Osteocyte (in vitro differentiated cells): Measurements from ENCODE around the gene GAL3ST2. TPM values are rescaled to one million over a fixed set of nuclear protein-coding genes. Genes with fewer than 3 reads are reported as not detected.
A peak's percentile ranks its signal among the peaks of the same experiment; 100 is the strongest.

Experiments
- DNase-seq: peaks from one replicate; pipeline ENCODE4 v3.0.0; 2021; ENCODE audit warnings: mixed read lengths; ENCODE audit not compliant: unreplicated experiment; ENCODE audit errors: extremely low spot score
- H3K27ac Mint-ChIP-seq: one replicate; pipeline ENCODE4 v1.8.0; 2021; ENCODE audit warnings: mild to moderate bottlenecking, mixed read lengths; ENCODE audit not compliant: unreplicated experiment
- H3K27me3 Mint-ChIP-seq: one replicate; pipeline ENCODE4 v1.8.0; 2021; ENCODE audit warnings: mixed read lengths; ENCODE audit not compliant: unreplicated experiment
- H3K36me3 Mint-ChIP-seq: one replicate; pipeline ENCODE4 v1.8.0; 2021; ENCODE audit warnings: mixed read lengths; ENCODE audit not compliant: unreplicated experiment
- H3K4me1 Mint-ChIP-seq: one replicate; pipeline ENCODE4 v1.8.0; 2021; ENCODE audit warnings: mixed read lengths; ENCODE audit not compliant: unreplicated experiment
- H3K4me3 Mint-ChIP-seq: one replicate; pipeline ENCODE4 v1.8.0; 2021; ENCODE audit warnings: mild to moderate bottlenecking, moderate library complexity, mixed read lengths; ENCODE audit not compliant: unreplicated experiment
- H3K9me3 Mint-ChIP-seq: one replicate; pipeline ENCODE4 v1.8.0; 2021; ENCODE audit warnings: mixed read lengths; ENCODE audit not compliant: unreplicated experiment
- CTCF ChIP-seq: fragments of 200-600 bp; sonication (generic); IDR thresholded peaks from 2 replicates; pipeline ENCODE4 v1.5.0; 2021; ENCODE audit warnings: antibody characterized with exemption, mild to moderate bottlenecking, moderate library complexity
- total RNA-seq: library from RNA; stranded (reverse); gene quantifications from 2 replicates; pipeline ENCODE4 v1.2.1, GENCODE V29; 2021

GAL3ST2 gene
- total RNA-seq, 1 donor from 2014 or later: 0.48 TPM

- Mint-ChIP-seq H3K27ac (no peak overlapping the region), H3K4me1 (no peaks in the 10 kb centered on the region), H3K27me3 (no peaks in the 10 kb centered on the region), H3K9me3 (no peaks in the 10 kb centered on the region), H3K4me3 (no peak overlapping the region), H3K36me3 (no peaks in the 10 kb centered on the region)
- TF ChIP-seq CTCF: no peak
- no peak for DNase-seq
Observed at GRCh38 chr2:241811952-241812729, 35.5 kb downstream of the GAL3ST2 start.

- no peak overlapping the region for H3K4me3 Mint-ChIP-seq
- no peak for TF ChIP-seq CTCF
- no peaks in the 10 kb centered on the region for H3K27me3 Mint-ChIP-seq
- no peaks in the 10 kb centered on the region for H3K9me3 Mint-ChIP-seq
- H3K27ac Mint-ChIP-seq: no peak overlapping the region
- no peaks in the 10 kb centered on the region for H3K4me1 Mint-ChIP-seq
- DNase-seq: peak; percentile 83
- H3K36me3 Mint-ChIP-seq: no peaks in the 10 kb centered on the region
Observed at GRCh38 chr2:241812730-241813643, 36.4 kb downstream of the GAL3ST2 start.

DNA sequence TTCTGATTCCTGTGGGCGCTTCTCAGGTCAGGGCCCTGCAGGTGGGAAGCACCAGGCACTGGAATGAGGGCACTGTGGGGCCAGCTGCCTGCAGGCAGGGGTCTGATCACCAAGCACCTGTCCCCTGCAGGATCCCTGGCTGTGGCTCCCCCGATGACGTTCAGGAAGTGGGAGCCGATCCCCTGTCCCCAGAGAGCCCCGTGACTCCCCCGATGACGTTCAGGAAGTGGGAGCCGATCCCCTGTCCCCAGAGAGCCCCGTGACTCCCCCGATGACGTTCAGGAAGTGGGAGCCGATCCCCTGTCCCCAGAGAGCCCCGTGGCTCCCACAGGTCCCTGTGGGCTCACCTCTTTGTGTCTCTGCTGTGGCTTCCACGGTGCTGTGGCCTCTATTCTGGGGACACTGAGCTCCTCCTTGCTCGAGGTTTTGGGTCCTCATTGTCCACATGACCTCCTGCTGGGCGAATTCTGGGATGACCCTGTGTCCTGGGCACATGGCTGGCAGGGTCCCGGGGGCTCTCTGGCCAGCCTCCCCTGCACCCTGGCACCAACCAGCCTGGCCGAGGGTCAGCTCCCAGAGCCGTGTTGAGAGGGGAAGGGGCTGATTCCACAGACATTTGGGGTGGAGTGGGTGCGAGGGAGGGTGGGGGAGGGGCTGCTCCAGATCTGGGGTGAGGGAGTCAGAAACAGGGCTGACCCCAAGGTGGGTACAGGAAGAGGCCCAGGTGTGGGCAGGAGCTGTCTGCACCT is 37.2 kb downstream of the GAL3ST2 start:
- Mint-ChIP-seq H3K27me3 (no peaks in the 10 kb centered on the region), H3K9me3 (no peaks in the 10 kb centered on the region), H3K4me3 (no peak overlapping the region), H3K36me3 (no peaks in the 10 kb centered on the region), H3K27ac (no peak overlapping the region), H3K4me1 (no peaks in the 10 kb centered on the region)
- DNase-seq: no peak
- TF ChIP-seq CTCF: no peak

DNA sequence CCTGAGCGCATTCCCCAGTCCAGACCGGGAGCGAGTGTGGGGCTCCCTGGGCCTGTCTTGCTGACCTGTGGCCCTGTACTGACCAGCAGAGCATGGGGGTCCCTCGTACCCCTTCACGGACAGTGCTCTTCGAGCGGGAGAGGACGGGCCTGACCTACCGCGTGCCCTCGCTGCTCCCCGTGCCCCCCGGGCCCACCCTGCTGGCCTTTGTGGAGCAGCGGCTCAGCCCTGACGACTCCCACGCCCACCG is 37.7 kb downstream of the GAL3ST2 start:
- H3K27ac Mint-ChIP-seq: no peak overlapping the region
- no peak for TF ChIP-seq CTCF
- no peak overlapping the region for H3K4me3 Mint-ChIP-seq
- no peaks in the 10 kb centered on the region for H3K9me3 Mint-ChIP-seq
- H3K36me3 Mint-ChIP-seq: no peaks in the 10 kb centered on the region
- H3K4me1 Mint-ChIP-seq: no peaks in the 10 kb centered on the region
- no peak for DNase-seq
- H3K27me3 Mint-ChIP-seq: no peaks in the 10 kb centered on the region
